B cell (primary cell): ENCODE results near the gene KRT34.

Source experiments
- EZH2 ChIP-seq: IDR thresholded peaks from 2 replicates; pipeline ENCODE4 v1.6.1; 2012; ENCODE audit warnings: borderline replicate concordance, low read depth, mild to moderate bottlenecking, moderate library complexity, low read length; ENCODE audit not compliant: insufficient read depth, poor library complexity, severe bottlenecking
- TF ChIP-seq, protein P1 (sequence below): fragments of 200-600 bp; IDR thresholded peaks from one replicate; pipeline ENCODE4 v1.8.0; 2022; ENCODE audit warnings: antibody characterized with exemption, mild to moderate bottlenecking

DNA sequence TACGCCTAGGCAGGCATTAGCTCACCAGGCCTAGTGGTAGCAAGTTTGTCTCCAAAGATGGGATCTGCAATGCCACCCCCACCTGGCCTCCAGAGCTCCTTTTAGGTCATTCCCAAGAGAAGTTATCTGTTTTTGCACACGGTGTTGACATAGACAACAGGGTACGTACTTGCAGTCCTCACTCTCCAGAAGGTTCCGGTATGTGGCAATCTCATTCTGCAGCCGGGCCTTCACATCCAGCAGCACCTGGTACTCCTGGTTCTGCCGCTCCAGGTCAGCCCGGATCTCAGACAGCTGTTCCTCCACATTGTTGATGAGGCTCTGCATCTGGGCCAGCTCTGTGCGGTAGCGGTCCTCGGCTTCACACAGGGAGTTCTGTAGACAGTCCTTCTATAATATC is 25.1 kb upstream of the KRT34 start:
- TF ChIP-seq, protein P1, sequence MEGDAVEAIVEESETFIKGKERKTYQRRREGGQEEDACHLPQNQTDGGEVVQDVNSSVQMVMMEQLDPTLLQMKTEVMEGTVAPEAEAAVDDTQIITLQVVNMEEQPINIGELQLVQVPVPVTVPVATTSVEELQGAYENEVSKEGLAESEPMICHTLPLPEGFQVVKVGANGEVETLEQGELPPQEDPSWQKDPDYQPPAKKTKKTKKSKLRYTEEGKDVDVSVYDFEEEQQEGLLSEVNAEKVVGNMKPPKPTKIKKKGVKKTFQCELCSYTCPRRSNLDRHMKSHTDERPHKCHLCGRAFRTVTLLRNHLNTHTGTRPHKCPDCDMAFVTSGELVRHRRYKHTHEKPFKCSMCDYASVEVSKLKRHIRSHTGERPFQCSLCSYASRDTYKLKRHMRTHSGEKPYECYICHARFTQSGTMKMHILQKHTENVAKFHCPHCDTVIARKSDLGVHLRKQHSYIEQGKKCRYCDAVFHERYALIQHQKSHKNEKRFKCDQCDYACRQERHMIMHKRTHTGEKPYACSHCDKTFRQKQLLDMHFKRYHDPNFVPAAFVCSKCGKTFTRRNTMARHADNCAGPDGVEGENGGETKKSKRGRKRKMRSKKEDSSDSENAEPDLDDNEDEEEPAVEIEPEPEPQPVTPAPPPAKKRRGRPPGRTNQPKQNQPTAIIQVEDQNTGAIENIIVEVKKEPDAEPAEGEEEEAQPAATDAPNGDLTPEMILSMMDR = no peak
- no peak for TF ChIP-seq EZH2
